ENCODE results near the gene TEAD4. TPM values are rescaled to one million over a fixed set of nuclear protein-coding genes. Genes with fewer than 3 reads are reported as not detected.

Gene TEAD4
- total and polyA plus RNA-seq, 2 donors (not counting 1 experiment from before 2014, with no cell fraction given) = not detected

- H3K27ac ChIP-seq (ENCODE audit: low read length in 2 of 2) = no peak overlapping the region
- H3K9me3 ChIP-seq (ENCODE audit: control extremely low read depth in 1 of 3, control insufficient read depth in 2 of 3, insufficient read depth in 1 of 3, low read length in 2 of 3) = peaks cover 0 to 6% (median 0%) of the 10 kb centered on the region in 3 donors
- Mint-ChIP-seq H3K27me3 (peaks cover 10% of the 10 kb centered on the region), H3K27ac (no peak overlapping the region), H3K9me3 (ENCODE audit: insufficient read depth) (no peaks in the 10 kb centered on the region), H3K4me3 (peak overlapping the region; percentile 78), H3K4me1 (peaks cover 15% of the 10 kb centered on the region)
- ATAC-seq (ENCODE audit: low read depth) = no peak
- TF ChIP-seq CTCF (IDR thresholded peaks at IDR 0.05) (no peak), EZH2 (IDR thresholded peaks at IDR 0.05; ENCODE audit: borderline replicate concordance, insufficient read depth, low read depth, low read length, poor library complexity, severe bottlenecking) (no peak)
- CTCF ChIA-PET = no interaction called here
- no peaks in the 10 kb centered on the region for H4K20me1 ChIP-seq (ENCODE audit: control insufficient read depth, insufficient read depth, low read length, poor library complexity, severe bottlenecking)
- DNase-seq = no peak
- no peaks in the 10 kb centered on the region for H3K79me2 ChIP-seq (ENCODE audit: control insufficient read depth, insufficient read depth, low read length)
- H3K4me2 ChIP-seq (replicated peaks; ENCODE audit: low read depth, low read length, poor library complexity, severe bottlenecking) = peak overlapping the region; percentile 100
- no peaks in the 10 kb centered on the region for H3K36me3 ChIP-seq (replicated peaks in 1 of 2; ENCODE audit: control extremely low read depth in 1 of 2, control insufficient read depth in 1 of 2, extremely low read depth in 1 of 2, insufficient read depth in 2 of 2, low read length in 1 of 2)
- POLR2A ChIA-PET = no interaction called here
- peaks cover 0 to 29% (median 13%) of the 10 kb centered on the region in 4 experiments for H3K27me3 ChIP-seq (replicated peaks in 1 of 4; ENCODE audit: control extremely low read depth in 1 of 4, control insufficient read depth in 3 of 4, insufficient read depth in 4 of 4, low read length in 3 of 4)
- peak overlapping the region; percentile 92 for H2AFZ ChIP-seq (ENCODE audit: insufficient read depth, low read depth, low read length, poor library complexity, severe bottlenecking)
- H3K4me1 ChIP-seq (ENCODE audit: control insufficient read depth in 2 of 2, insufficient read depth in 2 of 2, low read length in 2 of 2) = peaks cover 19 to 20% of the 10 kb centered on the region in 2 donors
- intact Hi-C loops (cut with micrococcal nuclease) = loop anchor here (2.0 to 5.0 kb wide), 2 partner anchors 35 to 190 kb away; no protein-coding TSS in a partner anchor
- peak overlapping the region; percentile 3 to 69 (median 52) for H3K4me3 ChIP-seq (ENCODE audit: control extremely low read depth in 1 of 5, extremely low read depth in 1 of 5, insufficient read depth in 1 of 5, low read depth in 2 of 5, low read length in 4 of 5)
- WGBS (ENCODE audit: insufficient coverage) = 3% methylated on average over 32 of the region's 32 CpGs
- H3K9ac ChIP-seq (ENCODE audit: low read length) = peak overlapping the region; percentile 64
Observed at GRCh38 chr12:3077572-3078081, 118.4 kb downstream of the TEAD4 start.

- Mint-ChIP-seq H3K27ac (peak overlapping the region; percentile 37), H3K4me1 (peaks cover 14% of the 10 kb centered on the region), H3K27me3 (peaks cover 9% of the 10 kb centered on the region), H3K4me3 (peak overlapping the region; percentile 78), H3K9me3 (ENCODE audit: insufficient read depth) (no peaks in the 10 kb centered on the region)
- Histone ChIP-seq H4K20me1 (ENCODE audit: control insufficient read depth, insufficient read depth, low read length, poor library complexity, severe bottlenecking) (no peaks in the 10 kb centered on the region), H3K36me3 (replicated peaks in 1 of 2; ENCODE audit: control extremely low read depth in 1 of 2, control insufficient read depth in 1 of 2, extremely low read depth in 1 of 2, insufficient read depth in 2 of 2, low read length in 1 of 2) (no peaks in the 10 kb centered on the region), H3K27ac (ENCODE audit: low read length in 2 of 2) (no peak overlapping the region), H3K4me1 (ENCODE audit: control insufficient read depth in 2 of 2, insufficient read depth in 2 of 2, low read length in 2 of 2) (peaks cover 19 to 20% of the 10 kb centered on the region in 2 donors), H3K27me3 (replicated peaks in 1 of 4; ENCODE audit: control extremely low read depth in 1 of 4, control insufficient read depth in 3 of 4, insufficient read depth in 4 of 4, low read length in 3 of 4) (peaks cover 0 to 25% (median 11%) of the 10 kb centered on the region in 4 experiments), H3K79me2 (ENCODE audit: control insufficient read depth, insufficient read depth, low read length) (no peaks in the 10 kb centered on the region), H3K9ac (ENCODE audit: low read length) (peak overlapping the region; percentile 64), H3K4me3 (ENCODE audit: control extremely low read depth in 1 of 5, extremely low read depth in 1 of 5, insufficient read depth in 1 of 5, low read depth in 2 of 5, low read length in 4 of 5) (peak overlapping the region in 1 of 5 experiments; percentile 69), H2AFZ (ENCODE audit: insufficient read depth, low read depth, low read length, poor library complexity, severe bottlenecking) (peak overlapping the region; percentile 92), H3K4me2 (replicated peaks; ENCODE audit: low read depth, low read length, poor library complexity, severe bottlenecking) (peak overlapping the region; percentile 100), H3K9me3 (ENCODE audit: control extremely low read depth in 1 of 3, control insufficient read depth in 2 of 3, insufficient read depth in 1 of 3, low read length in 2 of 3) (peaks cover 0 to 7% (median 0%) of the 10 kb centered on the region in 3 donors)
- ChIA-PET CTCF (interaction anchor here (1.3 kb wide), 1 partner anchor 197 kb away, joined by 4 read pairs; no protein-coding TSS in a partner anchor), POLR2A (no interaction called here)
- intact Hi-C loops (cut with micrococcal nuclease) = loop anchor here (5.0 kb wide), 1 partner anchor 191 kb away; no protein-coding TSS in a partner anchor
- TF ChIP-seq CTCF (IDR thresholded peaks at IDR 0.05) (no peak), EZH2 (IDR thresholded peaks at IDR 0.05; ENCODE audit: borderline replicate concordance, insufficient read depth, low read depth, low read length, poor library complexity, severe bottlenecking) (no peak)
- WGBS (ENCODE audit: insufficient coverage) = 49% methylated on average over 5 of the region's 10 CpGs
- ATAC-seq (ENCODE audit: low read depth) = no peak
- DNase-seq = no peak
Observed at GRCh38 chr12:3078086-3078820, 119.1 kb downstream of the TEAD4 start.

Measured in B cell (primary cell).